ENCODE data around the gene TMIE. TPM values are rescaled to one million over a fixed set of nuclear protein-coding genes. Genes with fewer than 3 reads are reported as not detected.

Gene TMIE
- total and polyA plus RNA-seq, 12 donors, result 0.30 to 21.4 (median 2.0) TPM

GRCh38 chr3:46676601-46677410 is 24.4 kb upstream of the TMIE start:
- Histone ChIP-seq H3K4me1 (replicated peaks in 1 of 2) (no peaks in the 10 kb centered on the region), H3K36me3 (replicated peaks in 1 of 2) (no peaks in the 10 kb centered on the region), H3K27me3 (no peaks in the 10 kb centered on the region), H3K27ac (peak overlapping the region in 1 of 5 donors; percentile 40), H3K9me3 (replicated peaks in 1 of 3) (no peaks in the 10 kb centered on the region), H3K4me3 (no peak overlapping the region)
- no peak for DNase-seq
- no peak for TF ChIP-seq CTCF (IDR thresholded peaks at IDR 0.05)
- TF ChIP-seq POLR2A (IDR thresholded peaks at IDR 0.05), result no peak
- intact Hi-C loops (cut with DNase I), result no loop called here
- WGBS, 4 donors, result 81 to 88% (median 86%) methylated on average over 9 to 16 of the region's 16 CpGs

DNA sequence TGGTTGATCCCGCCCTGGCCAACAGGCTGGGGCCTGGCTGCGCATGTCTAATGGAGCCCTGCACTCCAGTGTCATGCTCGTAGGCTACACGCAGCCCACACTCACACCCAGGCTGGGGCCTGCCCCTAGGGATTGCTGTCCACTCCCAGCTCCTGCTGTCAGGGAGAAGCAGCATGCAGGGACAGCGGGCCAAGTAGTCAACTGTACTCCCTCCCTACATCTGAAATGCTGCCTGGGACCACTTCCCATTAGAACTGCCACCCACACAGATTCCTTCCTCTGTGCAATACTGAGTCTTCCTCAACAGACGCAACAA is 23.8 kb upstream of the TMIE start:
- no peak overlapping the region for H3K4me3 ChIP-seq
- H3K4me1 ChIP-seq (replicated peaks in 1 of 2), result no peaks in the 10 kb centered on the region
- 64 to 75% (median 68%) methylated on average over 2 to 6 of the region's 6 CpGs for WGBS, 4 donors
- TF ChIP-seq POLR2A (IDR thresholded peaks at IDR 0.05) (no peak), CTCF (IDR thresholded peaks at IDR 0.05) (no peak)
- H3K9me3 ChIP-seq (replicated peaks in 1 of 3), result no peaks in the 10 kb centered on the region
- peak in 5 of 7 donors; percentile 36 to 63 (median 44) for DNase-seq
- intact Hi-C loops (cut with DNase I), result no loop called here
- H3K36me3 ChIP-seq (replicated peaks in 1 of 2), result no peaks in the 10 kb centered on the region
- peak overlapping the region in 1 of 5 donors; percentile 40 for H3K27ac ChIP-seq
- no peaks in the 10 kb centered on the region for H3K27me3 ChIP-seq

DNA sequence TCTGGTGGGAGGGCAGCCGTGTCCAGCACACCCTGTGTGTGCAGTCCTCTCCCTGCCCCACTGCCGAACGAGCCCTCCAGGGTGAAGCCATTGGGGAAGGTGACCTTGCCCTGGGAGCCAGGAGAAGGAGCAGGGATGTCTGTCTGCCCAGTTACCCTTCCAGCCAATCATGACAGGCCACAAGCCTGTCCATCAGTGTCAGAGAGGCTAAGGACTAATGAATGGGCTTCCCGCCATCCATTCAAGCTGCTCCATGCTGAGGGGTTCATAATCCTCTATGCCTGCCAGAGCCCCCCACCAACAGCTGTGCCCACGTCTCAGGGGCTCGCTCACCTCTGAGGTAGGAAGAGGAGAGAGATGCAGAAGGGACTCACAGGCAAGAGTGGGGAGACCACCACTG is 22.9 kb upstream of the TMIE start:
- no peak for DNase-seq
- H3K9me3 ChIP-seq (replicated peaks in 1 of 3), result no peaks in the 10 kb centered on the region
- 89 to 96% (median 93%) methylated on average over 3 to 6 of the region's 6 CpGs for WGBS, 4 donors
- H3K4me1 ChIP-seq (replicated peaks in 1 of 2), result no peaks in the 10 kb centered on the region
- no peak for TF ChIP-seq POLR2A (IDR thresholded peaks at IDR 0.05)
- no peak for TF ChIP-seq CTCF (IDR thresholded peaks at IDR 0.05)
- H3K27me3 ChIP-seq, result no peaks in the 10 kb centered on the region
- intact Hi-C loops (cut with DNase I), result no loop called here
- H3K27ac ChIP-seq, result no peak overlapping the region
- H3K4me3 ChIP-seq, result no peak overlapping the region
- no peaks in the 10 kb centered on the region for H3K36me3 ChIP-seq (replicated peaks in 1 of 2)

GRCh38 chr3:46679681-46680080 is 21.5 kb upstream of the TMIE start:
- H3K36me3 ChIP-seq (replicated peaks in 1 of 2), result no peaks in the 10 kb centered on the region

More at GRCh38 chr3:46679681-46680080, 21.5 kb upstream of the TMIE start:
- Histone ChIP-seq H3K27ac (no peak overlapping the region), H3K4me3 (no peak overlapping the region), H3K9me3 (replicated peaks in 1 of 3) (no peaks in the 10 kb centered on the region), H3K27me3 (no peaks in the 10 kb centered on the region), H3K4me1 (replicated peaks in 1 of 2) (no peaks in the 10 kb centered on the region)
- WGBS, 4 donors, result 89 to 95% (median 91%) methylated on average over 5 of the region's 5 CpGs
- intact Hi-C loops (cut with DNase I), result no loop called here
- DNase-seq, result no peak
- TF ChIP-seq POLR2A (IDR thresholded peaks at IDR 0.05) (no peak), CTCF (IDR thresholded peaks at IDR 0.05) (no peak)

Data from adrenal gland (tissue), 12 donors.